A549 (cell line): ENCODE data around the gene KLHL35. TPM values are rescaled to one million over a fixed set of nuclear protein-coding genes. Genes with fewer than 3 reads are reported as not detected.

Experiments used
- ATAC-seq, 2 experiments: fragments of 200-7000 bp in 1 of 2; fragments of >200 bp in 1 of 2; cut with Nextera tagmentation in 1 of 2; cut with Tn5 transposase in 1 of 2; 3 replicates each; pipeline versions ENCODE4 v1.8.0 to v1.9.1; 2018 to 2020; ENCODE audit warnings: mild to moderate bottlenecking in 1 of 2, moderate library complexity in 1 of 2
- CTCF ChIA-PET: fragments of 300-600 bp; sonication (Branson Sonifier 250); formaldehyde crosslinking; extraction: SDS; loops from one replicate; lab custom pipeline; 2021; ENCODE audit warnings: antibody characterized with exemption, inconsistent platforms; lab: Yijun Ruan, JAX
- POLR2A ChIA-PET: fragments of 350-600 bp; formaldehyde crosslinking; extraction: SDS; loops from one replicate; lab custom pipeline; 2021; ENCODE audit warnings: antibody characterized with exemption, inconsistent platforms; lab: Yijun Ruan, JAX
- DNase-seq, 2 experiments: peaks; one replicate each; pipeline versions ENCODE4 v3.0.0 to v3.0.0-alpha.2; 2011 to 2016; ENCODE audit warnings: low read depth in 1 of 2, low spot score in 1 of 2
- FAIRE-seq: peaks from 2 replicates; lab custom pipeline; 2011; peaks lifted over from hg19 to GRCh38; lab: Jason Lieb, UNC
- H3K27ac ChIP-seq, 2 experiments: fragments of >200 bp; sonication (Bioruptor Twin); formaldehyde crosslinking; 3 replicates each; pipeline ENCODE4 v1.5.1; 2016 to 2017
- H3K4me1 ChIP-seq: fragments of >200 bp; sonication (Bioruptor Twin); formaldehyde crosslinking; 3 replicates; pipeline ENCODE4 v1.6.1; 2016
- H3K4me2 ChIP-seq: fragments of >200 bp; sonication (Bioruptor Twin); formaldehyde crosslinking; 3 replicates; pipeline ENCODE4 v1.6.1; 2016
- H3K4me3 ChIP-seq: fragments of >200 bp; sonication (Bioruptor Twin); formaldehyde crosslinking; 3 replicates; pipeline ENCODE4 v1.5.1; 2016
- H3K9me3 ChIP-seq: fragments of >200 bp; sonication (Bioruptor Twin); formaldehyde crosslinking; 3 replicates; pipeline ENCODE4 v1.6.1; 2016
- CBX2 ChIP-seq: fragments of 200-600 bp; sonication (generic); IDR thresholded peaks from 2 replicates; pipeline ENCODE4 v1.6.1; 2016; ENCODE audit warnings: low read depth, mild to moderate bottlenecking, borderline replicate concordance
- GATA3 ChIP-seq: IDR thresholded peaks from 2 replicates; pipeline ENCODE4 v1.6.1; 2012; ENCODE audit warnings: borderline replicate concordance
- HDAC2 ChIP-seq: fragments of 200-600 bp; sonication (generic); IDR thresholded peaks from 2 replicates; pipeline ENCODE4 v1.6.1; 2016
- MYC ChIP-seq: IDR thresholded peaks from 2 replicates; pipeline ENCODE4 v1.6.1; 2012; ENCODE audit warnings: mild to moderate bottlenecking, inconsistent platforms, low read length, improper control_type of control experiment, borderline replicate concordance
- NFE2L2 ChIP-seq: fragments of 150-350 bp; conservative IDR thresholded peaks from 2 replicates; pipeline ENCODE4 v1.6.1; 2014; ENCODE audit warnings: low read length
- PHF8 ChIP-seq: fragments of 200-600 bp; sonication (generic); IDR thresholded peaks from 2 replicates; pipeline ENCODE4 v1.6.1; 2016; ENCODE audit warnings: low read depth, mild to moderate bottlenecking, antibody characterized with exemption, moderate library complexity, borderline replicate concordance
- RAD21 ChIP-seq, 2 experiments: fragments of >200 bp in 1 of 2; sonication (Bioruptor Twin) in 1 of 2; formaldehyde crosslinking in 1 of 2; IDR thresholded peaks in 1 of 2; conservative IDR thresholded peaks in 1 of 2; 2 replicates in 1 of 2; 3 replicates in 1 of 2; pipeline ENCODE4 v1.6.1; 2012 to 2018; ENCODE audit warnings: inconsistent platforms in 1 of 2
- SMC3 ChIP-seq: fragments of >200 bp; sonication (Bioruptor Twin); formaldehyde crosslinking; IDR thresholded peaks from 3 replicates; pipeline ENCODE4 v1.6.1; 2018; ENCODE audit warnings: inconsistent platforms
- SREBF2 ChIP-seq: fragments of 450-650 bp; IDR thresholded peaks from 2 replicates; pipeline ENCODE4 v1.6.1; 2014; ENCODE audit warnings: mild to moderate bottlenecking, moderate library complexity
- TP53 ChIP-seq: fragments of 250-450 bp; sonication (Bioruptor Pico); IDR thresholded peaks from 2 replicates; pipeline ENCODE4 v1.5.0; 2021; ENCODE audit warnings: mild to moderate bottlenecking, moderate library complexity
- ZSCAN20 ChIP-seq: fragments of 250-450 bp; sonication (Bioruptor Pico); IDR thresholded peaks from 2 replicates; pipeline ENCODE4 v1.8.0; 2022; ENCODE audit warnings: mild to moderate bottlenecking, moderate library complexity
- WGBS: methylation state at CpG from one replicate; pipeline ENCODE4 v1.1.6; 2017; ENCODE audit errors: missing lambda C conversion rate; 5-methylcytosine and 5-hydroxymethylcytosine counted together
- polyA plus RNA-seq, 4 experiments: library from polyadenylated mRNA; depleted of rRNA in 3 of 4; stranded (reverse); fragments of >200 nt; fragmentation: RNase III in 1 of 4; extraction: RNeasy Plus Mini Kit Qiagen cat#74134 plus additional on column Dnase treatment in 1 of 4; gene quantifications; 2 replicates in 3 of 4; 3 replicates in 1 of 4; pipeline ENCODE4 v1.2.3, GENCODE V29; 2011 to 2017
- TF ChIP-seq, protein P1 (sequence below): fragments of >200 bp; sonication (Bioruptor Twin); formaldehyde crosslinking; IDR thresholded peaks from 3 replicates; pipeline ENCODE4 v1.5.1; 2016
- TF ChIP-seq, protein P2 (sequence below): IDR thresholded peaks from 2 replicates; pipeline ENCODE4 v1.6.1; 2012
- TF ChIP-seq, protein P3 (sequence below): fragments of 150-350 bp; IDR thresholded peaks from 2 replicates; pipeline ENCODE4 v1.6.1; 2014; ENCODE audit warnings: low read depth, mild to moderate bottlenecking, low read length
- TF ChIP-seq, protein P4 (sequence below): IDR thresholded peaks from 2 replicates; pipeline ENCODE4 v1.6.1; 2012
- TF ChIP-seq, protein P5 (sequence below): fragments of 250-450 bp; sonication (Bioruptor Pico); IDR thresholded peaks from 2 replicates; pipeline ENCODE4 v1.5.0; 2021; ENCODE audit warnings: mild to moderate bottlenecking, moderate library complexity, borderline replicate concordance
- TF ChIP-seq, protein P6 (sequence below): IDR thresholded peaks from 2 replicates; pipeline ENCODE4 v1.6.1; 2012; ENCODE audit warnings: low read depth, borderline replicate concordance
- TF ChIP-seq, protein P7 (sequence below): fragments of >200 bp; sonication (Bioruptor Twin); formaldehyde crosslinking; IDR thresholded peaks from 3 replicates; pipeline ENCODE4 v1.6.1; 2016

The KLHL35 gene
- polyA plus RNA-seq, 2 of the 4 experiments (the other 2 are of a cell fraction) = 0.56 to 1.0 TPM

DNA sequence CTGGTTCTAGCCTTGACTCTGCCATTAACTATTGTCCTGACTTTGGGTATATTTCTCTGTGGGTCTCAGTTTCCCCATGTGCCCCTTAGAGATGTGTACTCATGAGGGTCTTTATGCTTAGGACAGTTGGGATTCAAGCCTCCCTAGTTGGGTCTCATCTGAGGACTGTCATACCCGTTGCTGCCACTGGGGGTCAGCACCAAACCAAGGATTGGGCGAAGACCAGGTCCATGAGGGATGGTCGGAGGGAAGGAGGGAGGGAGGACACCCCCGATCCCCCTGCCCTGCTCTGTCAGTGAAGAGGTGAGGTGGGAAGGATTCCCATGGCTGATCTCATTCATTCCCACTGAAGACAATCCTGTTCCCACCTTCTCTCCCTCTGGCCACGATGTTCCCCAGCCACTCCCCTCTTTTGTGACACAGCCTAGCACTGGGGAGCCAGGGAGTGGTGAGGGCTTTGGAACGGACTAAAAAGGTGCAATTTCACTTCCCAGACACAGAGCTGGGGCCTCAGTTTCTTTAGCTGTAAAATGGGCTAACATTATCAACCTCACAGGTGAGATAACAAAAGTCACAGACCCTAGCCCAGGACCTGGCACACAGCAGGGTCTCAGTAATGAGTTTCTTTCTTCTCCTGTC lies 12.4 kb upstream of the KLHL35 start:
- Histone ChIP-seq H3K4me2 (peak overlapping the region; percentile 39; the same call in 2 of the 3 replicates), H3K27ac (no peak overlapping the region), H3K4me1 (no peaks in the 10 kb centered on the region), H3K9me3 (no peaks in the 10 kb centered on the region), H3K4me3 (no peak overlapping the region)
- DNase-seq = peak; percentile 52 to 83
- FAIRE-seq = peak; percentile 73
- TF ChIP-seq SMC3 (peak; percentile 98), PHF8 (no peak), RAD21 (conservative IDR thresholded peaks at IDR 0.05 in 1 of 2, IDR thresholded peaks at IDR 0.05 in 1 of 2) (peak; percentile 99)
- TF ChIP-seq, protein P1, sequence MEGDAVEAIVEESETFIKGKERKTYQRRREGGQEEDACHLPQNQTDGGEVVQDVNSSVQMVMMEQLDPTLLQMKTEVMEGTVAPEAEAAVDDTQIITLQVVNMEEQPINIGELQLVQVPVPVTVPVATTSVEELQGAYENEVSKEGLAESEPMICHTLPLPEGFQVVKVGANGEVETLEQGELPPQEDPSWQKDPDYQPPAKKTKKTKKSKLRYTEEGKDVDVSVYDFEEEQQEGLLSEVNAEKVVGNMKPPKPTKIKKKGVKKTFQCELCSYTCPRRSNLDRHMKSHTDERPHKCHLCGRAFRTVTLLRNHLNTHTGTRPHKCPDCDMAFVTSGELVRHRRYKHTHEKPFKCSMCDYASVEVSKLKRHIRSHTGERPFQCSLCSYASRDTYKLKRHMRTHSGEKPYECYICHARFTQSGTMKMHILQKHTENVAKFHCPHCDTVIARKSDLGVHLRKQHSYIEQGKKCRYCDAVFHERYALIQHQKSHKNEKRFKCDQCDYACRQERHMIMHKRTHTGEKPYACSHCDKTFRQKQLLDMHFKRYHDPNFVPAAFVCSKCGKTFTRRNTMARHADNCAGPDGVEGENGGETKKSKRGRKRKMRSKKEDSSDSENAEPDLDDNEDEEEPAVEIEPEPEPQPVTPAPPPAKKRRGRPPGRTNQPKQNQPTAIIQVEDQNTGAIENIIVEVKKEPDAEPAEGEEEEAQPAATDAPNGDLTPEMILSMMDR = peak; percentile 94
- ATAC-seq = peak; percentile 68 to 89
- ChIA-PET CTCF (interaction anchor here (0.6 to 9.3 kb wide), 53 partner anchors 10 to 341 kb away, joined by 3 to 432 read pairs (median 5); partner anchors contain the start of genes GDPD5 and KLHL35), POLR2A (no interaction called here)
- 4% methylated on average over 6 of the region's 6 CpGs for WGBS

DNA sequence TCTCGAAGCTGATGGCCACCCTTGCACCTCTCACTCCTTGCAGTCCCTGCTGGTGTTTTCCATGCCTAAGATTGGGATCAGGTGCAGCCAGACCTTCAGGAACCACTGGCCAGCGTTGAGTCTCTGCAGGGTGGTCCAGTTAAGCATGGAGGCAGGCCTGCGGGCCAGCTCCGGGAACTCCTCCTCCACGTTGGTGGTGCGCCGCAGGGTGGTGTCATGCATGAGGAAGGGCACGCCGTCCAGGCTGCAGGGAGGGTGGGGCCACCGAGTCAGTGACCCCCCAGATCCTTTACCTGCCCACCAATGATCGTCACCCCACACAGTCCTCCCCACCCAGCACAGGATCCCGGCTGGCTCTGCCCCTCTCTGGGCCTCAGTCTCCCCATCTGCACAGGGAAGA lies 10.0 kb upstream of the KLHL35 start:
- no peaks in the 10 kb centered on the region for H3K9me3 ChIP-seq
- FAIRE-seq (no peak), ATAC-seq (no peak), DNase-seq (no peak)
- POLR2A ChIA-PET = no interaction called here
- H3K4me3 ChIP-seq = no peak overlapping the region
- H3K27ac ChIP-seq = no peak overlapping the region
- no peak overlapping the region for H3K4me2 ChIP-seq
- TF ChIP-seq TP53 (CRISPR knock-in tag) (no peak), NFE2L2 (no peak)
- CTCF ChIA-PET = interaction anchor here (0.6 to 9.3 kb wide), 13 partner anchors 10 to 1697 kb away, joined by 3 to 432 read pairs (median 25); partner anchors contain the start of genes GDPD5 and KLHL35
- peaks cover 7% of the 10 kb centered on the region; the same call in 2 of the 3 replicates for H3K4me1 ChIP-seq
- WGBS = 73% methylated on average over 11 of the region's 12 CpGs

DNA sequence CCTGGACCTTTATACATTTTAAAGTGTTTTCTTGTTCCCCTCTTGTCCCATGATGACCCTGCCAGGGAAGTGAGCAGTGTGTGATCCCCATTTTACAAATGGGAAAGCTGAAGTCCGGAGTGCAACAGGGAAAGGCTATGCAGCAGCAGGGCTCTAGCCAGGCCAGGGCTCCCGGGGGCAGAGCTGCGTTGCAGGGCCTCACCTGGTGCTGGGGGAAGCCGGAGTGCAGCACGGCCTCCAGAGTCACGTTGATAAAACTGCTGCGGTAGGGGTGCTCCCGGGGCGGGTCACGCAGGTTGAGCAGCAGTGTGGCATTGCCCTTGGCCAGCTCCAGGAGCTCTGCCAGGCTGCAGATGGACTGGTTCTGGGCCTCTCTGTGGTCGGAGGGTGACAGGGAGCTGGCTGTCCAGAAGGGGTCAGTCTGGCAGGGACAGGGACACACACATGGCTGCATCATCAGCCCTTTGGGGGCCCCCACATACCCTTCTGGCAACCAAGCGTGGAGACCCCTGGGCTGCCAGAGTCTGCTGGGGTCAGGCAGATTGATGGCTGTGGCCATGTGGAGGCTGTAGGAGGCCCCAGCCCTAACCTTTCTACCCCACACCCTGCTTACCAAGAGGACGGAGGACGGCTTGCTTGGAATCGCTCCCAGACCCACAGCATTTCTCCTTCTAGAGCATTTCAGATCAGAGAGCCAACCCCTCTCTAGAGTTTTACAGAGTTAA lies 9.3 kb upstream of the KLHL35 start:
- DNase-seq (no peak), ATAC-seq (no peak), FAIRE-seq (no peak)
- ChIA-PET POLR2A (no interaction called here), CTCF (interaction anchor here (0.6 to 9.3 kb wide), 11 partner anchors 9 to 1698 kb away, joined by 3 to 432 read pairs (median 7); partner anchors contain the start of genes GDPD5 and KLHL35)
- 87% methylated on average over 12 of the region's 15 CpGs for WGBS
- no peak overlapping the region for H3K4me2 ChIP-seq
- no peaks in the 10 kb centered on the region for H3K9me3 ChIP-seq
- H3K4me3 ChIP-seq = no peak overlapping the region
- peaks cover 10% of the 10 kb centered on the region; the same call in 2 of the 3 replicates for H3K4me1 ChIP-seq
- H3K27ac ChIP-seq = no peak overlapping the region
- no peak for TF ChIP-seq MYC
- TF ChIP-seq, protein P2, sequence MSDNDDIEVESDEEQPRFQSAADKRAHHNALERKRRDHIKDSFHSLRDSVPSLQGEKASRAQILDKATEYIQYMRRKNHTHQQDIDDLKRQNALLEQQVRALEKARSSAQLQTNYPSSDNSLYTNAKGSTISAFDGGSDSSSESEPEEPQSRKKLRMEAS = no peak
- TF ChIP-seq SMC3 = no peak
- no peak for TF ChIP-seq GATA3
- TF ChIP-seq, protein P3, sequence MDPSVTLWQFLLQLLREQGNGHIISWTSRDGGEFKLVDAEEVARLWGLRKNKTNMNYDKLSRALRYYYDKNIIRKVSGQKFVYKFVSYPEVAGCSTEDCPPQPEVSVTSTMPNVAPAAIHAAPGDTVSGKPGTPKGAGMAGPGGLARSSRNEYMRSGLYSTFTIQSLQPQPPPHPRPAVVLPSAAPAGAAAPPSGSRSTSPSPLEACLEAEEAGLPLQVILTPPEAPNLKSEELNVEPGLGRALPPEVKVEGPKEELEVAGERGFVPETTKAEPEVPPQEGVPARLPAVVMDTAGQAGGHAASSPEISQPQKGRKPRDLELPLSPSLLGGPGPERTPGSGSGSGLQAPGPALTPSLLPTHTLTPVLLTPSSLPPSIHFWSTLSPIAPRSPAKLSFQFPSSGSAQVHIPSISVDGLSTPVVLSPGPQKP = no peak
- TF ChIP-seq, protein P4, sequence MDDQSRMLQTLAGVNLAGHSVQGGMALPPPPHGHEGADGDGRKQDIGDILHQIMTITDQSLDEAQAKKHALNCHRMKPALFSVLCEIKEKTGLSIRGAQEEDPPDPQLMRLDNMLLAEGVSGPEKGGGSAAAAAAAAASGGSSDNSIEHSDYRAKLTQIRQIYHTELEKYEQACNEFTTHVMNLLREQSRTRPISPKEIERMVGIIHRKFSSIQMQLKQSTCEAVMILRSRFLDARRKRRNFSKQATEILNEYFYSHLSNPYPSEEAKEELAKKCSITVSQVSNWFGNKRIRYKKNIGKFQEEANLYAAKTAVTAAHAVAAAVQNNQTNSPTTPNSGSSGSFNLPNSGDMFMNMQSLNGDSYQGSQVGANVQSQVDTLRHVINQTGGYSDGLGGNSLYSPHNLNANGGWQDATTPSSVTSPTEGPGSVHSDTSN = no peak
- TF ChIP-seq HDAC2 = no peak
- TF ChIP-seq RAD21 (conservative IDR thresholded peaks at IDR 0.05 in 1 of 2, IDR thresholded peaks at IDR 0.05 in 1 of 2) = no peak
- TF ChIP-seq SREBF2 = no peak
- TF ChIP-seq, protein P5, sequence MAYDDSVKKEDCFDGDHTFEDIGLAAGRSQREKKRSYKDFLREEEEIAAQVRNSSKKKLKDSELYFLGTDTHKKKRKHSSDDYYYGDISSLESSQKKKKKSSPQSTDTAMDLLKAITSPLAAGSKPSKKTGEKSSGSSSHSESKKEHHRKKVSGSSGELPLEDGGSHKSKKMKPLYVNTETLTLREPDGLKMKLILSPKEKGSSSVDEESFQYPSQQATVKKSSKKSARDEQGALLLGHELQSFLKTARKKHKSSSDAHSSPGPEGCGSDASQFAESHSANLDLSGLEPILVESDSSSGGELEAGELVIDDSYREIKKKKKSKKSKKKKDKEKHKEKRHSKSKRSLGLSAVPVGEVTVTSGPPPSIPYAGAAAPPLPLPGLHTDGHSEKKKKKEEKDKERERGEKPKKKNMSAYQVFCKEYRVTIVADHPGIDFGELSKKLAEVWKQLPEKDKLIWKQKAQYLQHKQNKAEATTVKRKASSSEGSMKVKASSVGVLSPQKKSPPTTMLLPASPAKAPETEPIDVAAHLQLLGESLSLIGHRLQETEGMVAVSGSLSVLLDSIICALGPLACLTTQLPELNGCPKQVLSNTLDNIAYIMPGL = no peak
- TF ChIP-seq CBX2 = no peak
- TF ChIP-seq, protein P6, sequence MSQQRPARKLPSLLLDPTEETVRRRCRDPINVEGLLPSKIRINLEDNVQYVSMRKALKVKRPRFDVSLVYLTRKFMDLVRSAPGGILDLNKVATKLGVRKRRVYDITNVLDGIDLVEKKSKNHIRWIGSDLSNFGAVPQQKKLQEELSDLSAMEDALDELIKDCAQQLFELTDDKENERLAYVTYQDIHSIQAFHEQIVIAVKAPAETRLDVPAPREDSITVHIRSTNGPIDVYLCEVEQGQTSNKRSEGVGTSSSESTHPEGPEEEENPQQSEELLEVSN = no peak
- TF ChIP-seq, protein P7, sequence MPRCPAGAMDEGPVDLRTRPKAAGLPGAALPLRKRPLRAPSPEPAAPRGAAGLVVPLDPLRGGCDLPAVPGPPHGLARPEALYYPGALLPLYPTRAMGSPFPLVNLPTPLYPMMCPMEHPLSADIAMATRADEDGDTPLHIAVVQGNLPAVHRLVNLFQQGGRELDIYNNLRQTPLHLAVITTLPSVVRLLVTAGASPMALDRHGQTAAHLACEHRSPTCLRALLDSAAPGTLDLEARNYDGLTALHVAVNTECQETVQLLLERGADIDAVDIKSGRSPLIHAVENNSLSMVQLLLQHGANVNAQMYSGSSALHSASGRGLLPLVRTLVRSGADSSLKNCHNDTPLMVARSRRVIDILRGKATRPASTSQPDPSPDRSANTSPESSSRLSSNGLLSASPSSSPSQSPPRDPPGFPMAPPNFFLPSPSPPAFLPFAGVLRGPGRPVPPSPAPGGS = no peak
- TF ChIP-seq ZSCAN20 (CRISPR knock-in tag) = no peak
